GM18520 (cell line): ENCODE measurements around the gene LHX5.

Experiments used
- ATAC-seq: cut with Tn5 transposase; IDR thresholded peaks from one replicate; pipeline ENCODE4 v1.9.1; 2021; ENCODE audit not compliant: unreplicated experiment

The LHX5 gene

DNA sequence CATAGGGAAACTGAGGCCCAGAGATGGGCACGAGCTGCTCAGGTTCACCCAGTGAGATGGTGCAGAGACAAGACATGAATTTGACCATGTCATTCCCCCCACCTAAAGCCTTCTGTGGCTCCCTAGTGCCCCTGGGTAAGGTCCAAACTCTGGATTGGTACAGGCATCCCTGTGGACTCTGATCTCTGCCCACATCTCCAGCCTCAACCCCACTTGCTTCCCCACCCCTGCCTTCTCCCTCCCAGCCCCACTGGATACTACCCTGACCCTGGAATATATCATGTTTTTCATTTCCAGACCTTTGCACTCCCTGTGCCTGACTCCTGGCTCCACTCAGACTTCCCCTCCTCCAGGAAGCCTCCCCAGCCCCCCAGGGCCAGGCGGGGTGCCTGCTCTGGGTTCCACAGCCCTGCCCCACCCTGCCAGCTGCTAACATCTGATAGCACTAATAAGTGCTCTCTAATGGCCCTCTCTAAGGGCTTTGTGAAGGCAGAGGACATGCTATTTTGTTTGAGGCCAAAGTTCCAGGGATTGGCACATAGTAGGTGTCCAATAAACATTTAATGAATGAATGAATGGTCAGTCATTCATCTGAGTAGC is 50.6 kb downstream of the LHX5 start:
- ATAC-seq, result no peak

- ATAC-seq, result no peak
Observed at GRCh38 chr12:113418213-113418879, 53.3 kb downstream of the LHX5 start.

DNA sequence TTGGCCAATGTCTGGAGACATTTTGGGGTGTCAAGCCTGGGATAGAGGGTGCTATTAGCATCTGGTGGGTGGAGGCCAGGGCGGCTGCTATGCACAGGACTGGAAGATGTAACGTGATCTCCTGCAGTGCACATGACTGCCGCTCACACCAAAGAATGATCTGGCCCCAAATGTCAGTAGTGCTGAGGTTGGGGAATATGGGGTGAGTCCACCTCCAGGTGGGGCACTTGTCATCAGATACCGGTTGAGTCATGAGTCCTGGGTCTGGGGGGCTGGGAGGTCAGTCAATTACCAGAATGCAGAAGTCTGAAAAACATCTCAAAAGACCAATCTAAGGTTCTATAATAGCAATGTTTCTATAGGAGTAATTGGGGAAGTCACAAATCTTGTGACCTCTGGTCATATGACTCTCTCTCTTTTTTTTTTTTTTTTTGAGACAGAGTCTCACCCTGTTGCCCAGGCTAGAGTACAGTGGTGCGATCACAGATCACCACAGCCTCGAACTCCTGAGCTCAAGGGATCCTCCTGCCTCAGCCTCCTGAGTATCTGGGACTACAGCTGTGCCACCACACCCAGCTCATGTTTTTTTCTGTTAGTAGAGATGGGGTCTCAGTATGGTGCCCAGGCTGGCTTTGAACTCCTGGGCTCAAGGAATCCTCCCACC is 55.4 kb downstream of the LHX5 start:
- ATAC-seq, result no peak

GRCh38 chr12:113414519-113415038 is 57.1 kb downstream of the LHX5 start:
- no peak for ATAC-seq

DNA sequence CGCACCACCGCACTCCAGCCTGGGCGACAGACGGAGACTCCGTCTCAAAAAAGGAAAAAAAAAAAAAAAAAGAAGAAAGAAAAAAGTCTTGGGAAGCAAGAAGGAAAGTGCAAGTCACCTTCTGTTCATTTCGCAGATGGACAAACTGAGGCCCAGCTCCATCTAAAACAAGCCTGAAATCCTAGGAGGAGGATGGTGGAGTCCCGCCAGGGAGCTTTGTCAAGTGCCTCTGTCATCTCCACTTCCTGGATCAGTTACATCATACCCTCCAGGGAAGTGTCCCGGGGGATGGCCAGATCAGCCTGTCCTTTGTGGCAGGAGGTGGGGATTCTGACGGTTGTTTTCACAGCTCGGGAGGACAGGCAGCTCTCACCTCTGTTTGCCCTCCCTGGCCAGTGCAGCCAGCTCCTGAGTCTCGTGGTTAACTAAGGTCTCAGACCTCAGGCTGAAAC is 58.2 kb downstream of the LHX5 start:
- ATAC-seq, result no peak
